ENCODE results near the gene CCDC110. TPM values are rescaled to one million over a fixed set of nuclear protein-coding genes. Genes with fewer than 3 reads are reported as not detected.

Gene CCDC110
- total RNA-seq, 1 donor from 2014 or later, result 0.19 TPM

DNA sequence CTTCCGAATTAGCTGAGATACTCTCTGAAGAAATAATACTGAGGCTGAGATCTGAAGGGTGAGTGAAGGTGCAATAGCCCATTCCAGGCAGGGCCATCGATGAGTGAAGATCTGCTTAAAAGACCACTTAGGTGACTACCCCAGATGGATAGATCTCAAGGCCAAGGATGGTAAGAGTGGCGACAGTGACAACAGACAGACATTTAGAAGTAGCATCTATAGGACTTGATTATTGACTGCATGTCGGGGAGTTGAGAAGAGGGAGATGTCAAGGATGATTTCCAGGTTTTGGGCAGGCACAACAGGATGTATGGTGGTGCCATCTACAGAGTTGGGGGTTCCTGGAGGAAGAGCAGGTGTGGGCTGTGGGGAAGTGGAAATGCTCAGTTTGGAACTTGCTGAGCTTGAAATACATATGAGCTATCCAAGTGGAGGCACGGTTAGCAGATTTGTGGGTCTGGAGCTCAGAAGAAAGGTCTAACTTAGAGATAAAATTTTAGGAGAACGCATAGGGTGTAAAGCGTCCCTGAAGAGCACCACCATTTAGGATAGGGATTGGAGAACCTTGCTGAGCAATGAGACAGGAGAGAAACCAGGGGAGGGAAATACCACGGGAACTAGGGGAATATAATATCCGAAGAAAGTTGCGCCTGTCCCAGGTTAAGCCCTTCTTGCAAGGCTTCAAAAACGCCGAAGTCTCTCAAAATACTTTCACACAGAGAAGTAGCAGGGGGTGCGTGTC is 46.5 kb downstream of the CCDC110 start:
- no peak for DNase-seq (ENCODE audit: low spot score)

DNA sequence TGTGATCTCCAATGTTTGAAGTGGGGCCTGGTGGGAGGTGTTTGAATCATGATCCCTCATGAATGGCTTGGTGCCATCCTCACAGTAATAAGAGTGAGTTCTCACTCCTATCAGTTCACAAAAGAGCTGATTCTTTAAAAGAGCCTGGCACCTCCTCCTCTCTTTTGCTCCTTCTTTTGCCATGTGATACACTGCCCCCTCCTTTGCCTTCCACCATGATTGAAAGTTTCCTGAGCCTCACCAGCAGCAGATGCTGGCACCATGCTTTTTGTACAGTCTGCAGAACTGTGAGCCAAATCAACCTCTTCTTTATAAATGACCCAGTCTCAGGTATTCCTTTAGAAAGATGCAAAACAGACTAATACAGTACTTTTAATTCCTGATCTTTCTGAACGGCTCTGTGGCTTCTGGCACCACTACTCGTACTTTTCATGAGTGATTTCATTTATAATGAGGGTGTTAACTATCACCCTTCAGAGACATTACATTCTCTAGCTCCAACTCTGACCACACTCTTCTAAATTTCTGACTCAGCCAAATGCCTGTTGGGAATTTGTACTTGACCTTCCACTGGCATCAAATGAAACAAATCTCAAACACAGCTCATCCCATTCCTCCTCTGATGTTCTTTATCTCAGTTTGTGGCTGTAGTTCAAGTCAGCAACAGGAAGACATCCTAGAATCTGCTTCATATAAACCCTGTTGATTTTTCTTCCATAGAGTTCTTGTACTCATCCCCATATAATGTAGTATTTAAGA is 50.0 kb downstream of the CCDC110 start:
- no peak for DNase-seq (ENCODE audit: low spot score)

DNA sequence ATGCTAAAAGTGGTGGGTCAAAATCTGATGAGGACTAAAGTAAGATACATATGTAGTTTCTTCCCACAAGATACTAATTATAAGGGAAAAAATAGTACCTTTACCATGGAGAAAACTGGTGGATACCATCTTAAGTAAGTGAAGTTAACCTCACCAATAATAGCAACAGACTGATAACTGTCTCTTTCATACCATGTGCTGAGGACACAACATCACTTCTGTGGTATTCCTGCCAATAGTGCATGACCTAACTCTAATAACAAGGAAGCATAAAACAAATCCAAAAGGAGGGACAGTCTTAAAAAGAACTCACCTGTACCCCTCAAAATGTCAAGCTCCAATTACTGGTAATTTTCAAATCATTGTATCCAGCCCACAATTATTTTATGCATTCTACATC is 54.6 kb downstream of the CCDC110 start:
- no peak for DNase-seq (ENCODE audit: low spot score)

DNA sequence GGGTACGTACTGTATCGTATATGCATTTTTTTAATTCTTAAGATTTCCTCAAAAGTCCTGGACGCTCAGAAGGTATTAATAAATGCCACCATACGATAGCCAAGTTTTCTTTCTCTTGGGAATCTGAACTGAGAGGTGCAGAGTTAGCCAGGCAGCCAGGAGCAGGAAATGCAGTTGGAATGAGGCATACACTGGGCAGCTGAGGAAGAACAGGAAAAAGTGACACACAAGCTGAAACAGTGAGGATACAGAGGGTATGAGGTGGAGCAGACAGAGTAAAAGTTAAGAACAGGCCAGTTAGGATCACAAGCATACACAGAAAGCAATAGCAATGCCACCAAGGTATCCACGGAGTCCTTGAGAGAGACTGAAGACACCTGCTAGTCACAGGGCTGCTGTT is 59.1 kb downstream of the CCDC110 start:
- no peak for DNase-seq (ENCODE audit: low spot score)

DNA sequence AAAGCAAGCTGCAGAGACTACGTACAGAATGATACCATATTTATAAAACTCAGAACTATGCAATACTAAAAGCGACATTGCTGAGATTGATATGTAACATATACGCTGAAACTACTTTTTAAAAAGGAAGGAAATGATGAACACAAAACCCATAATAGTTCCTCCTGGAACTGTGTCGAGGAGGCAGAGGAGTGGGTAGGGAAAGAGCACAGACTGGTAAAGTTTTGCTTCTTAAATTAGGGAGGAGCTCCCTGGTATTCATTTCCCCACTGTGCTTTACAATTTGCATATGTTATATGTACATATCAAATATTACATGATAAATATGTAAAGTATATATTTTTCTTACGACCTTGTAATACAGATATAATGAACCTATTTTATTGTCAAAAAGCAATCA is 59.7 kb downstream of the CCDC110 start:
- no peak for DNase-seq (ENCODE audit: low spot score)

DNA sequence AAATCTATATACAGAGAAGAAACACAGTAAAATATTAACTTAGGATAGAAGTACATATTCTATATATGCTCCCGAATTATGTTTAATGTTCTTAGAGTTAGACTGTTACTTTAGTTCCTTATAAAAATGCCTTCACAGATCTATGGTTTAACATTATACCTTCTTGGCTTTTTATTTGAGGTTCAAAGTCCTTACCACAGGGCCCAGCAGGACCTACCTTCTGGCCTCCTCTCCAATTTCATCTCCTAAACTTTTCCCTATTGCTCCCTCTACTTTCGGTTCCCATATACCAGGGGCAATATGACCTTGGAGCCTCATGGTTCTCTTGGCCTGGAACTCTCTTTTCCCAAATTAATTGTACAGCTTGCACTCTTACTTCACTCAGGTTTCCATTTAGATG is 63.1 kb downstream of the CCDC110 start:
- no peak for DNase-seq (ENCODE audit: low spot score)

DNA sequence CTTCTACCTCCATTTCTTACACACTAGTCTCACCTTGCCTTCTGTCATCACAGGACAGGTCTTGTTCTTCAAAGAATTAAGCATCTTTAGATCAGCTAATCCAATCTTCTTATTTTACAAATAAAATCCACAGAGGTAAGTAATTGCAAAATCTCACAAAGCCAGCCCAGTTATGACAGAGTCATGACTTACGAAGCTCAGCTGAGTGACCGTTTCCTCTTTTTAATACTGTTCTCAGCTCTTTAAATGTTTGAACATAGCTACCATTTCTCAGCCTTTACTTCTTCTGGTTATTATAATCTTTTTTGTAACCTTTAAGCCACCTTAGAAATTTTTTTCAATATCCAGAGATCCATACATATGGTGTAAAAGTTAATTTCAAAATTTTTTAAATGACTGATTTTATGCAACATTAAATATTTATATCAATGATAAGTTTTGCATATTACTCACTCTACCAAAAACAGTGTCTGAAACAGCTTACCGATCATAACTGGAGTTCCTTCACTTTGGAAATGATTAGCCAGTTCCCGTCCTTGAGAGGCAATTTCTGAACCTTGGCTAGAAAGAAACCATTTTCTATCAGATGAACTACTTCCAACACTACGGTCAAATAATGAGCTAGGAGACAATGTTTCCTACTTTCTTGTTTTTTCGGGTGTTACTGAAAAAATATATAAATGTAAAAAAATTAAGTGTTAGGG is 66.1 kb downstream of the CCDC110 start:
- no peak for DNase-seq (ENCODE audit: low spot score)

DNA sequence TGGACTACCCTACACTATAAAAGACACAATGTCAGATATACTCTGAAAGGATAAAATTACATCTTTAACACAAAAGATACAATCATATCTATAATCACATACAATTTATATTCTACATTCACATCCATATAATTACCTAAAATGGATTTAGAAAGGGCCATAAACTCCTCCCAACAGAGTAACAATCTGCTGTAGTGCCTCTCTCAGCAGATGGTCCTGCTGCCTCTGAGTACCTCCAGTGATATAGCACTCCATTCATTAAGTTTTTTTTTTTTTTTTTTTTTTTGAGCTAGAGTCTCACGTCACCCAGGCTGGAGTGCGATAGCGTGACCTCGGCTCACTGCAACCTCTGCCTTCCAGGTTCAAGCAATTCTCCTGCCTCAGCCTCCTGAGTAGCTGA is 67.5 kb downstream of the CCDC110 start:
- no peak for DNase-seq (ENCODE audit: low spot score)

DNA sequence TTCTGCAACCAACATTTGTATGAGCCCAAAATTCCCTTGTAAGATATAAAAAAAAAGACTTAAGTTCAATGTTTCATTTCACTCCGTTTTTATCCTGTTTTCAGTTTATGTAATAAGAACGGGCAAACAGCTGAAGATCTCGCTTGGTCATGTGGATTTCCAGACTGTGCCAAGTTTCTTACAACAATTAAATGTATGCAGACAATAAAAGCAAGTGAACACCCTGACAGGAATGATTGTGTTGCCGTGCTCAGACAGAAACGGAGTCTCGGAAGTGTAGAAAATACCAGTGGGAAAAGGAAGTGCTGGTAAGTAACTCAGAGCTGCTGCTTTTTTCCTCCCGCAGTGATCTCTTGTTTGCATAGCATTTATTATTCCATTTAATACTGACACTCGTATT is 72.1 kb downstream of the CCDC110 start:
- no peak for DNase-seq (ENCODE audit: low spot score)

DNA sequence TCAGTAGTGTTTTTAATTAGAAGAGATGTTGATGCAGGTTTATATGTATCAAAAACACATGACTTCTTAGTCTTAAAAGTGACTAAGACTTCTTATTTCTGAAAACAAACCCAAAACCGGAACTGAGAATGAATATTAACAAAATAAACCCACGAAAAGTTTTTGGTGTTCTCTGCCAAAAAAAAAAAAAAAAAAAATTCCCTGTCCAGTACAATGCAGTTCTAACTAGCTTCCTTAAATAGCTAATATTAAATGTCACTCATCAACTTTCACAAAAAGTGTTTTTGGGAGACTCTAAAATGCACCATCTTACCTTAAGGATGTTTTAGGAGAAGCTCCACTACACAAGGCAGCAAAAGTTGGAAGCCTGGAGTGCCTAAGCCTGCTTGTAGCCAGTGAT is 72.9 kb downstream of the CCDC110 start:
- no peak for DNase-seq (ENCODE audit: low spot score)

DNA sequence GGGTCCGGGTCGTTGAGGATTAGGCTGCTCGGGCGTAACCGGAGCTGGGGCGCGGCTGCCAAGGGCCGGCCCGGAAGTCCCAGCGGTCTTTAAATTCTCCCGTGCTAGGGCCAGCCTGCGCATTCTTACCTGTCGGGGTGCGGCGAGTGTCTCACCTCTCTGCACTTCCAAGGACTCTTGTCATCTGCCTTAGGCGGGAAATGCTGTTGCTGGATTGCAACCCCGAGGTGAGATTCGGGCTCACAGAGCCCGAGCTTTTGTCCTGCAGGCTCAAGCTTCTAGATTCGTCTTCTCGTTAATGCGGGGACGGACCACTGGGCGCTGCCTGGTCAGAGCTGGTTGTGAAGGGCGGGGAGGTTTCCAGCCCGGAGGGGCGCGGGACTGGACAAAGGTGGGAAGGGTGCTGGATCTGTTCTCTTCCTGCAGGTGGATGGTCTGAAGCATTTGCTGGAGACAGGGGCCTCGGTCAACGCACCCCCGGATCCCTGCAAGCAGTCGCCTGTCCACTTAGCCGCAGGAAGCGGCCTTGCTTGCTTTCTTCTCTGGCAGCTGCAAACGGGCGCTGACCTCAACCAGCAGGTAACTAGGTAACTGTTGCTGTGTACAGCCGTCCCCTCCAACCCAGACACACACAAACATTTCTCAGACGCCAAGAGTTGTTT is 74.7 kb downstream of the CCDC110 start, which contains the start of gene ANKRD37:
ANKRD37 (plus strand) TSS at position 118 of the 662 bp plus-strand sequence; CDS start at position 201, 83 bp downstream.
- no peak for DNase-seq (ENCODE audit: low spot score)

DNA sequence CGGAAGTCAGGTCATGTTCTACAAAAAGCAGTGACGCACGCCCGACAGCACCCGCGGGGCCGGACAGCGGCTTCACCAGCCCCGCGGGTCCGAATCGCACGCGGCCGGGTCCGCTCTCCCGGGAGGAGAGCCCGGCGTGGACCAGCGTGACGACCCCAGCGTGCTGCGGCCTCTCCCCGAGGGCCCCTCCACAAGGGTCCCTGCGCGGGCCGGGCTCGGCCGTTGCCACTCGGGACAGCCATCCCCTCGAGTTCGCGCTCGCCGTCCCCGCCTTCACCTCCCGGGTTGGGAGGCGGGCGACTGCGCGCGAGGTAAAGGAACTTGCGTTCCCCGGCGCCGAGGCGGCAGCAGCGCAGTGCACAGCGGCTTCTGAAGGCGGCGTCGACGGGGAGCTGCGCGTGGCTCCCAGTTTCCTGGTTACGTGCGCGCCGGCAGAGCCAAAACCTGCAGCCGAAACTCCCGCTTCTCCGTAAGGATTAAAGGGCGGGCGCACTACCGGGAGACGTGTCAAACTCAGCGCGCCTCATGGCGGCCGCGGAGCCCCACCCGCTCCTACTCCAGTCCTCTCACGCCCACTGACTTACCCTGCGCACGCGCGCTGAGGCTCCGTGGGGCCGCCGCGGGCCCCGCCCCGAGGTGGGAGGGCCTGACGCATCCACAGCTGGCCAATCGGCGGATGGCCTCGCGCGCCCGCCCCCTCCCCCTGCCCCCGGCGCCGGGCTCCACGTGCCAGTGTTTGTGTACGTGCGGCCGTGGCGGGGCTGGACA is 75.4 kb downstream of the CCDC110 start:
- DNase-seq (ENCODE audit: low spot score), result peak; percentile 99

DNA sequence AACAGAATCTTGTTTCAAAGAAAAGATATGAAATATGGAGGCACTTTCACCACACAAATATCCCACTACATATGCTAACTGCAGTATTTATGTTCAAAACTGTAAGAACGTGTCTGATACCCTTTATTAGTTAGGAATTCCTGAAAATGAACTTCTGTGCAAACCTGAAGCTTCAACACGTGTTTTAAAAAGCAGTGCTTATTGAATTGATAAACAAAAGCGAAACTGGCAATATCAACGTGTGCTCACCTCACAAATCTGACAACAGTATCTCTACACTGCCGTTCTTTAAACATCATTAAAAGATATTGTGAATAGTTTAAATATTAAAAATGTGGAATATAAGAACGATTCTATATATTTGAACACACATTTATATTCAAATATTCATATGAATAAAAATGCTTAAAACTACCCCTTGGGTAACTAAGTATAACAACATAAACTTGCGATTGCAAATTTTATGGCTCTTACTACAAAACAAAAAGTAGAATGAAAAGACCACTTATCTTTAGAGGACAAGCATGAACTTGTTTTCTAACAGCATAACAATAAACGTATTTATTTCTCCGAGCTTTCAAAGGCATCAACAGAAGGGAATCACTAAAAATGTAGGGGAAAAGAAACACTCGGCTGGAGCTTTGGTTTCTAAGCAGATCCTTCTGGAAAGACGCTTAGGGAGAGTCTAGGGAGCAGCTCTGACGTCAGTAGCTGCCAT is 76.1 kb downstream of the CCDC110 start, which contains the start of gene LRP2BP:
LRP2BP (minus strand) TSS at position 687 of the 718 bp plus-strand sequence. CDS start 17,738 bp downstream, outside the sequence.
- DNase-seq (ENCODE audit: low spot score), result no peak

Other genes with a start within 250 kb of the CCDC110 start
- gene LRP2BP, start 75.8 kb downstream of the CCDC110 start, total RNA-seq, result 0.64 TPM
- gene ANKRD37, start 74.9 kb downstream of the CCDC110 start, total RNA-seq, result 10.9 TPM
- gene UFSP2, start 45.8 kb downstream of the CCDC110 start, total RNA-seq, result 19.8 TPM
- 58.5 TPM for gene PDLIM3, start 63.8 kb upstream of the CCDC110 start, total RNA-seq